NT2/D1 (cell line): ENCODE results near the gene PKN3.

Experiments
- SUZ12 ChIP-seq: IDR thresholded peaks from 2 replicates; pipeline ENCODE4 v1.6.1; 2011; ENCODE audit not compliant: insufficient read length, insufficient read depth; ENCODE audit errors: extremely low read depth
- YY1 ChIP-seq: IDR thresholded peaks from 2 replicates; pipeline ENCODE4 v1.6.1; 2011; ENCODE audit not compliant: insufficient read length, insufficient read depth
- ZNF274 ChIP-seq: IDR thresholded peaks from 2 replicates; pipeline ENCODE4 v1.6.1; 2011; ENCODE audit warnings: mild to moderate bottlenecking, low read depth, low read length

DNA sequence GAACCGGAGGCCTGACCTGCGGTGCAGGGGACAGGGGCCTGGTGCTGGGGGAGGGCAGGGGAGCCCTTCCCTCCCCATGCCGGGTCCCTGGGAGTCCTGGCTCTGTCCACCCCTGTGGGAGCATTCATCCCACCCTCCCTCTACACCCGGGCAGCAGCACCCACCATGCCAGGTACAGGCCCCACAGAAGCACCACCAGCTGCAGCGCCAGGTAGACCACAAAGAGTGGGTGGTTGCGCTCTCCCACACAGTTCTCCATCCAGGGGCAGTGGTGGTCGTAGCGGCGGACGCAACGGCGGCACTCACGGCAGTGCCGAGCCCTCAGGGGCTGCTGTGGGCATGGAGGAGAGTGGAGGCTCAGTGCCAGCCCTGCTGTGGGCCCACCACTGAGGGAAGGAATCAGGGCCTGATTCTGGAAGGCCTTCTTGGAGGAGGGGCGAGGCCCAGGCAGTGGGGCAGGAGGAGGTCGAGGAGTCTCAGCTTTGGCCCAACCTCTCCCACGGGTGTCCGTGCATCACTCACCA is 19.2 kb downstream of the PKN3 start:
- TF ChIP-seq YY1: no peak
- TF ChIP-seq ZNF274: no peak
- no peak for TF ChIP-seq SUZ12
